IMR-90 (cell line): ENCODE results near the gene KIF20B. TPM values are rescaled to one million over a fixed set of nuclear protein-coding genes. Genes with fewer than 3 reads are reported as not detected.

Experiments used
- ATAC-seq: fragments of 200-7000 bp; cut with Tn5 transposase; 2 replicates; pipeline ENCODE4 v1.9.1; 2020; ENCODE audit warnings: low read depth, mild to moderate bottlenecking, moderate library complexity
- BruUV-seq: library from RNA; stranded (reverse); fragments of 400-500 nt; replicated peaks from 2 replicates; lab custom pipeline; 2021; lab: Mats Ljungman, UMichigan
- CTCF ChIA-PET: fragments of 300-600 bp; formaldehyde crosslinking; extraction: SDS; loops from one replicate; lab custom pipeline; 2021; ENCODE audit warnings: antibody characterized with exemption; lab: Yijun Ruan, JAX
- POLR2A ChIA-PET: fragments of 300-600 bp; sonication (Branson Sonifier 250); formaldehyde crosslinking; loops from one replicate; lab custom pipeline; 2022; ENCODE audit warnings: antibody characterized with exemption; ENCODE audit not compliant: unreplicated experiment; lab: Charles Lee
- DNase-seq: peaks from one replicate; pipeline ENCODE4 v3.0.0; 2013
- H2AFZ ChIP-seq: replicated peaks from 2 replicates; pipeline ENCODE3; 2013; ENCODE audit warnings: low read length, mild to moderate bottlenecking; ENCODE audit not compliant: poor library complexity
- H2AK5ac ChIP-seq: 2 replicates; pipeline ENCODE4 v1.6.1; 2013; ENCODE audit warnings: low read depth, low read length, inconsistent platforms
- H2AK9ac ChIP-seq: replicated peaks from 2 replicates; pipeline ENCODE3; 2013; ENCODE audit warnings: mild to moderate bottlenecking, low read depth, low read length, moderate library complexity; ENCODE audit not compliant: poor library complexity
- H2BK120ac ChIP-seq: 2 replicates; pipeline ENCODE4 v1.6.1; 2013; ENCODE audit warnings: low read depth, low read length, inconsistent platforms
- H2BK15ac ChIP-seq: 3 replicates; pipeline ENCODE4 v1.6.1; 2013; ENCODE audit warnings: low read depth, low read length, inconsistent platforms
- H2BK20ac ChIP-seq: 2 replicates; pipeline ENCODE4 v1.6.1; 2013; ENCODE audit warnings: low read depth, mild to moderate bottlenecking, inconsistent platforms, low read length, moderate library complexity
- H2BK5ac ChIP-seq: 2 replicates; pipeline ENCODE4 v1.6.1; 2013; ENCODE audit warnings: mild to moderate bottlenecking, low read depth, low read length, inconsistent platforms; ENCODE audit not compliant: poor library complexity, severe bottlenecking
- H3K14ac ChIP-seq: replicated peaks from 2 replicates; pipeline ENCODE4 v1.6.1; 2013; ENCODE audit warnings: low read depth, low read length, inconsistent platforms
- H3K18ac ChIP-seq: 2 replicates; pipeline ENCODE4 v1.6.1; 2013; ENCODE audit warnings: low read depth, low read length, control low read depth
- H3K23ac ChIP-seq: 2 replicates; pipeline ENCODE4 v1.6.1; 2013; ENCODE audit warnings: low read depth, low read length, inconsistent platforms
- H3K27ac ChIP-seq: 2 replicates; pipeline ENCODE4 v1.5.1; 2013; ENCODE audit warnings: mild to moderate bottlenecking, control low read depth, low read length; ENCODE audit not compliant: insufficient read depth
- H3K27me3 ChIP-seq: 2 replicates; pipeline ENCODE4 v1.6.1; 2013; ENCODE audit warnings: low read length; ENCODE audit not compliant: control insufficient read depth, insufficient read depth
- H3K36me3 ChIP-seq: 2 replicates; pipeline ENCODE4 v1.6.1; 2013; ENCODE audit warnings: low read length, mixed read lengths; ENCODE audit not compliant: control insufficient read depth, insufficient read depth
- H3K4ac ChIP-seq: 2 replicates; pipeline ENCODE4 v1.6.1; 2013; ENCODE audit warnings: low read depth, low read length, inconsistent platforms
- H3K4me1 ChIP-seq: 2 replicates; pipeline ENCODE4 v1.6.1; 2013; ENCODE audit warnings: low read length, mixed read lengths; ENCODE audit not compliant: control insufficient read depth, insufficient read depth
- H3K4me2 ChIP-seq: 2 replicates; pipeline ENCODE4 v1.6.1; 2013; ENCODE audit warnings: low read depth, mild to moderate bottlenecking, control low read depth, low read length, moderate library complexity
- H3K4me3 ChIP-seq: 2 replicates; pipeline ENCODE4 v1.5.1; 2013; ENCODE audit warnings: low read depth, mild to moderate bottlenecking, control low read depth, low read length, moderate library complexity; ENCODE audit not compliant: insufficient read depth
- H3K56ac ChIP-seq: 2 replicates; pipeline ENCODE4 v1.6.1; 2013; ENCODE audit warnings: low read length, inconsistent platforms; ENCODE audit not compliant: insufficient read depth; ENCODE audit errors: extremely low read depth
- H3K79me1 ChIP-seq, 2 experiments: 2 replicates each; pipeline ENCODE4 v1.6.1; 2013; ENCODE audit warnings: low read length in 2 of 2, inconsistent platforms in 1 of 2, low read depth in 1 of 2
- H3K9ac ChIP-seq: 2 replicates; pipeline ENCODE4 v1.6.1; 2013; ENCODE audit warnings: low read depth, low read length, control low read depth
- H3K9me1 ChIP-seq: 2 replicates; pipeline ENCODE4 v1.6.1; 2013; ENCODE audit warnings: low read length, inconsistent platforms; ENCODE audit not compliant: insufficient read depth
- H3K9me3 ChIP-seq: 2 replicates; pipeline ENCODE4 v1.6.1; 2013; ENCODE audit warnings: low read length; ENCODE audit not compliant: control insufficient read depth, insufficient read depth
- H4K20me1 ChIP-seq: 2 replicates; pipeline ENCODE4 v1.6.1; 2013; ENCODE audit warnings: low read length, inconsistent platforms; ENCODE audit not compliant: insufficient read depth
- H4K5ac ChIP-seq: 2 replicates; pipeline ENCODE4 v1.6.1; 2013; ENCODE audit warnings: mild to moderate bottlenecking, low read depth, low read length, control low read depth
- H4K8ac ChIP-seq, 2 experiments: 2 replicates each; pipeline ENCODE4 v1.6.1; 2013; ENCODE audit warnings: low read depth in 2 of 2, low read length in 2 of 2, control low read depth in 1 of 2, inconsistent platforms in 1 of 2
- H4K91ac ChIP-seq: 2 replicates; pipeline ENCODE4 v1.6.1; 2013; ENCODE audit warnings: low read depth, low read length, inconsistent platforms; ENCODE audit not compliant: insufficient read depth
- BHLHE40 ChIP-seq: fragments of 150-350 bp; IDR thresholded peaks from 2 replicates; pipeline ENCODE4 v1.6.1; 2016; ENCODE audit warnings: mild to moderate bottlenecking, low read depth, low read length
- CEBPB ChIP-seq: IDR thresholded peaks from 2 replicates; pipeline ENCODE4 v1.6.1; 2012; ENCODE audit warnings: low read depth, low read length, improper control_type of control experiment
- CHD1 ChIP-seq: IDR thresholded peaks from 2 replicates; pipeline ENCODE4 v1.6.1; 2012; ENCODE audit warnings: low read depth, low read length, improper control_type of control experiment
- CTCF ChIP-seq: conservative IDR thresholded peaks from 2 replicates; pipeline ENCODE4 v1.5.1; 2012; ENCODE audit warnings: mild to moderate bottlenecking, low read depth, low read length, improper control_type of control experiment
- FOS ChIP-seq: fragments of 150-350 bp; IDR thresholded peaks from 2 replicates; pipeline ENCODE4 v1.6.1; 2016; ENCODE audit warnings: low read depth, low read length
- MAFK ChIP-seq: IDR thresholded peaks from 2 replicates; pipeline ENCODE4 v1.6.1; 2012; ENCODE audit warnings: low read depth, low read length, improper control_type of control experiment
- MAZ ChIP-seq: IDR thresholded peaks from 2 replicates; pipeline ENCODE4 v1.6.1; 2012; ENCODE audit warnings: low read depth, mild to moderate bottlenecking, low read length, improper control_type of control experiment, moderate library complexity, borderline replicate concordance
- MXI1 ChIP-seq: IDR thresholded peaks from 2 replicates; pipeline ENCODE4 v1.6.1; 2012; ENCODE audit warnings: low read depth, mild to moderate bottlenecking, low read length, moderate library complexity, borderline replicate concordance
- NFE2L2 ChIP-seq: fragments of 150-350 bp; IDR thresholded peaks from 2 replicates; pipeline ENCODE4 v1.6.1; 2016; ENCODE audit warnings: low read depth, mild to moderate bottlenecking, low read length
- POLR2A ChIP-seq: IDR thresholded peaks from 2 replicates; pipeline ENCODE4 v1.6.1; 2012; ENCODE audit warnings: mild to moderate bottlenecking, low read depth, low read length
- RAD21 ChIP-seq: IDR thresholded peaks from 2 replicates; pipeline ENCODE4 v1.6.1; 2012; ENCODE audit warnings: low read length, improper control_type of control experiment
- RCOR1 ChIP-seq: IDR thresholded peaks from 2 replicates; pipeline ENCODE4 v1.6.1; 2012; ENCODE audit warnings: mild to moderate bottlenecking, low read length, improper control_type of control experiment; ENCODE audit not compliant: insufficient replicate concordance
- RFX5 ChIP-seq: IDR thresholded peaks from 2 replicates; pipeline ENCODE4 v1.8.0; 2012; ENCODE audit warnings: low read depth, mild to moderate bottlenecking, low read length, moderate library complexity
- SMC3 ChIP-seq: fragments of 150-350 bp; IDR thresholded peaks from 2 replicates; pipeline ENCODE4 v1.6.1; 2016; ENCODE audit warnings: low read depth, mild to moderate bottlenecking, antibody characterized with exemption, low read length, moderate library complexity
- WGBS, 2 experiments: methylation state at CpG; one replicate each; pipeline versions ENCODE4 v1.1.5 to v1.1.7; 2013; ENCODE audit warnings: missing lambda C conversion rate in 2 of 2; ENCODE audit not compliant: insufficient read length in 1 of 2; ENCODE audit errors: extremely low coverage in 2 of 2; 5-methylcytosine and 5-hydroxymethylcytosine counted together
- dilution Hi-C: fragments of 300-500 bp; cut with HindIII; formaldehyde crosslinking; loops from one replicate; pipeline ENCODE4 v1.14.3; 2018; ENCODE audit warnings: low sequenced_read_pairs; ENCODE audit not compliant: unreplicated experiment
- in situ Hi-C: fragments of 300-500 bp; cut with MboI; formaldehyde crosslinking; loops from 3 replicates; pipeline ENCODE4 v1.14.3; 2019; ENCODE audit warnings: low sequenced_read_pairs, inconsistent platforms, mixed read lengths
- intact Hi-C: fragments of 100-400 bp; cut with micrococcal nuclease; formaldehyde crosslinking; loops from 2 replicates; pipeline ENCODE4 v1.10.0; 2022
- polyA plus RNA-seq, 3 experiments: library from polyadenylated mRNA; depleted of rRNA; stranded (reverse); fragments of >200 nt; gene quantifications; 2 replicates each; pipeline ENCODE4 v1.2.3, GENCODE V29; 2012; ENCODE audit warnings: low replicate concordance in 1 of 3
- total RNA-seq: library from RNA; depleted of rRNA; stranded (reverse); fragments of >200 nt; gene quantifications from 2 replicates; pipeline ENCODE4 v1.2.3, GENCODE V29; 2012
- TF ChIP-seq, protein P1 (sequence below): fragments of 150-350 bp; IDR thresholded peaks from 2 replicates; pipeline ENCODE4 v1.6.1; 2017; ENCODE audit warnings: mild to moderate bottlenecking, antibody characterized with exemption, low read length, low read depth
- TF ChIP-seq, protein P2 (sequence below): fragments of 150-350 bp; IDR thresholded peaks from 2 replicates; pipeline ENCODE4 v1.6.1; 2016; ENCODE audit warnings: low read depth, mild to moderate bottlenecking, low read length, moderate library complexity, borderline replicate concordance

The KIF20B gene
- total and polyA plus RNA-seq, 2 of the 4 experiments (the other 2 are of a cell fraction) = 3.1 to 23.5 TPM

- Histone ChIP-seq H3K36me3 (no peaks in the 10 kb centered on the region), H3K9ac (no peak overlapping the region), H3K14ac (no peak overlapping the region), H2AFZ (no peak overlapping the region), H3K79me1 (no peaks in the 10 kb centered on the region), H3K27ac (no peak overlapping the region), H2BK15ac (no peak overlapping the region), H2BK20ac (no peak overlapping the region), H3K4ac (no peak overlapping the region), H2BK5ac (no peak overlapping the region), H4K8ac (no peak overlapping the region), H3K56ac (no peak overlapping the region), H4K91ac (no peak overlapping the region), H3K4me3 (no peak overlapping the region), H3K4me1 (peaks cover 8% of the 10 kb centered on the region), H3K23ac (no peak overlapping the region), H4K5ac (no peak overlapping the region), H3K9me3 (no peaks in the 10 kb centered on the region), H2AK5ac (no peak overlapping the region), H3K9me1 (peaks cover 3% of the 10 kb centered on the region; the same call in 1 of the 2 replicates), H4K20me1 (no peaks in the 10 kb centered on the region), H2BK120ac (no peak overlapping the region), H3K18ac (no peak overlapping the region), H3K27me3 (no peaks in the 10 kb centered on the region), H2AK9ac (no peak overlapping the region), H3K4me2 (no peak overlapping the region)
- ChIA-PET POLR2A (no interaction called here), CTCF (no interaction called here)
- TF ChIP-seq CEBPB (no peak), MAFK (no peak), NFE2L2 (no peak), FOS (no peak), BHLHE40 (no peak), MXI1 (no peak), CTCF (no peak), RFX5 (no peak), MAZ (no peak), RAD21 (no peak), RCOR1 (no peak), CHD1 (no peak), SMC3 (no peak), POLR2A (no peak)
- TF ChIP-seq, protein P1, sequence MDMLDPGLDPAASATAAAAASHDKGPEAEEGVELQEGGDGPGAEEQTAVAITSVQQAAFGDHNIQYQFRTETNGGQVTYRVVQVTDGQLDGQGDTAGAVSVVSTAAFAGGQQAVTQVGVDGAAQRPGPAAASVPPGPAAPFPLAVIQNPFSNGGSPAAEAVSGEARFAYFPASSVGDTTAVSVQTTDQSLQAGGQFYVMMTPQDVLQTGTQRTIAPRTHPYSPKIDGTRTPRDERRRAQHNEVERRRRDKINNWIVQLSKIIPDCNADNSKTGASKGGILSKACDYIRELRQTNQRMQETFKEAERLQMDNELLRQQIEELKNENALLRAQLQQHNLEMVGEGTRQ = no peak
- TF ChIP-seq, protein P2, sequence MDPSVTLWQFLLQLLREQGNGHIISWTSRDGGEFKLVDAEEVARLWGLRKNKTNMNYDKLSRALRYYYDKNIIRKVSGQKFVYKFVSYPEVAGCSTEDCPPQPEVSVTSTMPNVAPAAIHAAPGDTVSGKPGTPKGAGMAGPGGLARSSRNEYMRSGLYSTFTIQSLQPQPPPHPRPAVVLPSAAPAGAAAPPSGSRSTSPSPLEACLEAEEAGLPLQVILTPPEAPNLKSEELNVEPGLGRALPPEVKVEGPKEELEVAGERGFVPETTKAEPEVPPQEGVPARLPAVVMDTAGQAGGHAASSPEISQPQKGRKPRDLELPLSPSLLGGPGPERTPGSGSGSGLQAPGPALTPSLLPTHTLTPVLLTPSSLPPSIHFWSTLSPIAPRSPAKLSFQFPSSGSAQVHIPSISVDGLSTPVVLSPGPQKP = no peak
- WGBS, 2 experiments = 40% methylated on average over 2 of the region's 3 CpGs; no CpG with 5 or more reads in 1 of the 2 experiments
- in situ Hi-C loops = no loop called here
- no peak for ATAC-seq
- dilution Hi-C loops = no loop called here
- no peak for DNase-seq
- intact Hi-C loops = no loop called here
- BruUV-seq = no TSS peak
These were observed 38.2 kb upstream of the KIF20B start for GRCh38 chr10:89663144-89663543.
